HEK293 (cell line): Measurements from ENCODE around the gene MPZL1.
A peak's percentile ranks its signal among the peaks of the same experiment; 100 is the strongest.

Source experiments
- MZF1 ChIP-seq: fragments of 450-650 bp; formaldehyde crosslinking; IDR thresholded peaks from 2 replicates; pipeline ENCODE4 v1.5.1; 2017; ENCODE audit warnings: missing biosample characterization, missing genetic modification characterization, borderline replicate concordance
- OVOL3 ChIP-seq: fragments of 450-650 bp; formaldehyde crosslinking; IDR thresholded peaks from 2 replicates; pipeline ENCODE4 v1.5.1; 2016; ENCODE audit warnings: missing biosample characterization, missing genetic modification characterization
- PRDM1 ChIP-seq: fragments of 450-650 bp; formaldehyde crosslinking; IDR thresholded peaks from 2 replicates; pipeline ENCODE4; 2016; ENCODE audit warnings: missing biosample characterization, missing genetic modification characterization
- SETDB1 ChIP-seq: IDR thresholded peaks from one replicate; pipeline ENCODE4 v1.6.1; 2017; ENCODE audit warnings: mild to moderate bottlenecking, low read length, moderate library complexity, mixed read lengths; ENCODE audit not compliant: insufficient read length
- SP3 ChIP-seq: fragments of 450-650 bp; formaldehyde crosslinking; IDR thresholded peaks from 2 replicates; pipeline ENCODE4 v1.5.1; 2016; ENCODE audit warnings: missing biosample characterization, missing genetic modification characterization
- SP7 ChIP-seq: fragments of 450-650 bp; formaldehyde crosslinking; IDR thresholded peaks from 2 replicates; pipeline ENCODE4 v1.5.1; 2016; ENCODE audit warnings: missing biosample characterization, missing genetic modification characterization
- ZEB2 ChIP-seq: fragments of 450-650 bp; formaldehyde crosslinking; IDR thresholded peaks from 2 replicates; pipeline ENCODE4 v1.5.1; 2016; ENCODE audit warnings: missing biosample characterization, missing genetic modification characterization
- ZIC2 ChIP-seq: fragments of 450-650 bp; formaldehyde crosslinking; IDR thresholded peaks from 2 replicates; pipeline ENCODE4 v1.5.1; 2016; ENCODE audit warnings: missing biosample characterization, missing genetic modification characterization
- ZNF155 ChIP-seq: fragments of 450-650 bp; formaldehyde crosslinking; IDR thresholded peaks from 2 replicates; pipeline ENCODE4 v1.5.1; 2016; ENCODE audit warnings: missing biosample characterization, missing genetic modification characterization
- ZNF221 ChIP-seq: fragments of 450-650 bp; formaldehyde crosslinking; IDR thresholded peaks from 2 replicates; pipeline ENCODE4 v1.5.1; 2017; ENCODE audit warnings: missing biosample characterization, missing genetic modification characterization, borderline replicate concordance
- ZNF23 ChIP-seq: fragments of 450-650 bp; formaldehyde crosslinking; IDR thresholded peaks from 2 replicates; pipeline ENCODE4 v1.5.1; 2016; ENCODE audit warnings: missing biosample characterization, missing genetic modification characterization, borderline replicate concordance
- ZNF266 ChIP-seq: fragments of 450-650 bp; formaldehyde crosslinking; IDR thresholded peaks from 2 replicates; pipeline ENCODE4 v1.5.1; 2016; ENCODE audit warnings: missing biosample characterization, missing genetic modification characterization, low read depth
- ZNF366 ChIP-seq: fragments of 450-650 bp; formaldehyde crosslinking; conservative IDR thresholded peaks from 2 replicates; pipeline ENCODE4 v1.5.1; 2016; ENCODE audit warnings: missing biosample characterization, missing genetic modification characterization
- ZNF404 ChIP-seq: fragments of 450-650 bp; formaldehyde crosslinking; IDR thresholded peaks from 2 replicates; pipeline ENCODE4 v1.5.1; 2017; ENCODE audit warnings: missing biosample characterization, missing genetic modification characterization
- ZNF510 ChIP-seq: fragments of 450-650 bp; formaldehyde crosslinking; IDR thresholded peaks from 2 replicates; pipeline ENCODE4 v1.5.1; 2018; ENCODE audit warnings: mild to moderate bottlenecking, missing genetic modification characterization, missing biosample characterization; ENCODE audit not compliant: insufficient replicate concordance
- ZNF544 ChIP-seq: fragments of 450-650 bp; formaldehyde crosslinking; IDR thresholded peaks from 2 replicates; pipeline ENCODE4 v1.5.0; 2017; ENCODE audit warnings: missing biosample characterization, missing genetic modification characterization
- ZNF549 ChIP-seq: fragments of 450-650 bp; IDR thresholded peaks from 2 replicates; pipeline ENCODE4 v1.5.1; 2018; ENCODE audit warnings: missing biosample characterization, missing genetic modification characterization, mild to moderate bottlenecking, inconsistent platforms, moderate library complexity
- ZNF610 ChIP-seq: fragments of 450-650 bp; formaldehyde crosslinking; IDR thresholded peaks from 2 replicates; pipeline ENCODE4 v1.5.1; 2016; ENCODE audit warnings: missing biosample characterization, missing genetic modification characterization, borderline replicate concordance
- ZNF670 ChIP-seq: fragments of 450-650 bp; formaldehyde crosslinking; IDR thresholded peaks from 2 replicates; pipeline ENCODE4 v1.5.1; 2016; ENCODE audit warnings: missing biosample characterization, missing genetic modification characterization, low read depth
- ZNF776 ChIP-seq: fragments of 450-650 bp; formaldehyde crosslinking; IDR thresholded peaks from 2 replicates; pipeline ENCODE4 v1.5.0; 2017; ENCODE audit warnings: missing biosample characterization, missing genetic modification characterization, borderline replicate concordance
- TF ChIP-seq, protein P1 (sequence below): fragments of 450-650 bp; formaldehyde crosslinking; IDR thresholded peaks from 2 replicates; pipeline ENCODE4 v1.5.1; 2016; ENCODE audit warnings: missing biosample characterization, missing genetic modification characterization
- TF ChIP-seq, protein P2 (sequence below): fragments of 450-650 bp; formaldehyde crosslinking; IDR thresholded peaks from 2 replicates; pipeline ENCODE4 v1.5.1; 2016; ENCODE audit warnings: missing biosample characterization, missing genetic modification characterization
- TF ChIP-seq, protein P3 (sequence below): fragments of 450-650 bp; formaldehyde crosslinking; IDR thresholded peaks from 2 replicates; pipeline ENCODE4 v1.5.1; 2016; ENCODE audit warnings: missing biosample characterization, missing genetic modification characterization
- TF ChIP-seq, protein P4 (sequence below): fragments of 450-650 bp; formaldehyde crosslinking; IDR thresholded peaks from 2 replicates; pipeline ENCODE4 v1.5.1; 2016; ENCODE audit warnings: missing biosample characterization, missing genetic modification characterization
- TF ChIP-seq, protein P5 (sequence below): fragments of 450-650 bp; formaldehyde crosslinking; IDR thresholded peaks from 2 replicates; pipeline ENCODE4 v1.5.1; 2016; ENCODE audit warnings: missing biosample characterization, missing genetic modification characterization
- TF ChIP-seq, protein P6 (sequence below): fragments of 450-650 bp; formaldehyde crosslinking; IDR thresholded peaks from 2 replicates; pipeline ENCODE4 v1.5.1; 2016; ENCODE audit warnings: missing biosample characterization, missing genetic modification characterization, borderline replicate concordance

The MPZL1 gene

DNA sequence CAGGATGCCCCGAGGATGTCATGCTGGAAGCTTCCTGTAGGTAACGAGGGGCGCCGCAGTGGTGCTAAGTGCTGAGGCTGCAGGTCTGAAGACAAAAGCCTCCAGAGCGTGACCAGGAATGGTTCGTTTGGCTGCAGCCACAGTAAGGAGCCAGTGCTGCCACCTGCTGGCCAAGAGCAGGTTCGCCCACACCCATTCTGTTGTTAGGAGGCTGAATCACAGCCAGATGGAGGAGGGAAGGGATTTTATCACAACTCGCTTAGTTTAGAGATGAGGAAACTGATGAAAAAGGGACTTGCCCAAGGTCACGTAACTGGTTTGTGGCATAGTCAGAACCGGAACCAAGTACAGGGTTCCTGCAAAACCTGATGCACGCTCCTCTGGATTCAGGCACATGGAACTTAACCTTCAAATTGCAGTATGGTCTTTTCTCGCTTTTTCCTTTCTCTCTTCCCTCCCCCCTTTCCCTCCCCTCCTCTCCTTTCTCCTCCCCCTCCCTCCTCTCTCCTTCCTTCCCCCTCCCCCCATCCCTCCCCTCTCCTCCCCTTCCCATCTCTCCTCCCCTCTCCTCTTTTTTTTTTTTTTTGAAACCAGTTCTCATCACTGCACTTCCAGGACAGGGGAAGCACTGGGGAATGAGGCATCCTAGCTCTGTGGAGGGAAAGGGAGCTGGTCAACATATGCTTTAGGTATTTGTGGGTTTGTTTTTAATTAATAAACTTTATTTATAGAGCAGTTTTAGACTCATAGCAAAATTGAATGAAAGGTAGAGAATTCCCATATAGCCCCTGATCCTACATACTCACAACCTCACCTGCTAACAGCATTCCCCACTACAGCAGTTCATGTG, 81.8 kb downstream of the MPZL1 start (continued):
- TF ChIP-seq ZNF510 (no peak), ZNF610 (tag by site-specific recombination) (peak; percentile 49; the same call in 1 of the 2 replicates), ZNF544 (tag by site-specific recombination) (no peak), ZEB2 (tag by site-specific recombination) (peak; percentile 39; the same call in 1 of the 2 replicates), ZIC2 (tag by site-specific recombination) (no peak), ZNF155 (tag by site-specific recombination) (no peak), PRDM1 (tag by site-specific recombination) (peak; percentile 90), SP7 (tag by site-specific recombination) (peak; percentile 42; the same call in 1 of the 2 replicates), OVOL3 (tag by site-specific recombination) (no peak), ZNF549 (tag by site-specific recombination) (no peak), SETDB1 (peak; percentile 46), MZF1 (tag by site-specific recombination) (peak; percentile 69; the same call in 1 of the 2 replicates), ZNF404 (tag by site-specific recombination) (no peak), ZNF23 (tag by site-specific recombination) (no peak), ZNF266 (tag by site-specific recombination) (no peak), ZNF776 (tag by site-specific recombination) (no peak), ZNF366 (tag by site-specific recombination) (no peak), SP3 (tag by site-specific recombination) (peak; percentile 43; the same call in 1 of the 2 replicates), ZNF670 (tag by site-specific recombination) (no peak), ZNF221 (tag by site-specific recombination) (no peak)
- TF ChIP-seq, protein P1, sequence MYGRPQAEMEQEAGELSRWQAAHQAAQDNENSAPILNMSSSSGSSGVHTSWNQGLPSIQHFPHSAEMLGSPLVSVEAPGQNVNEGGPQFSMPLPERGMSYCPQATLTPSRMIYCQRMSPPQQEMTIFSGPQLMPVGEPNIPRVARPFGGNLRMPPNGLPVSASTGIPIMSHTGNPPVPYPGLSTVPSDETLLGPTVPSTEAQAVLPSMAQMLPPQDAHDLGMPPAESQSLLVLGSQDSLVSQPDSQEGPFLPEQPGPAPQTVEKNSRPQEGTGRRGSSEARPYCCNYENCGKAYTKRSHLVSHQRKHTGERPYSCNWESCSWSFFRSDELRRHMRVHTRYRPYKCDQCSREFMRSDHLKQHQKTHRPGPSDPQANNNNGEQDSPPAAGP (tag by site-specific recombination), result no peak
- TF ChIP-seq, protein P2, sequence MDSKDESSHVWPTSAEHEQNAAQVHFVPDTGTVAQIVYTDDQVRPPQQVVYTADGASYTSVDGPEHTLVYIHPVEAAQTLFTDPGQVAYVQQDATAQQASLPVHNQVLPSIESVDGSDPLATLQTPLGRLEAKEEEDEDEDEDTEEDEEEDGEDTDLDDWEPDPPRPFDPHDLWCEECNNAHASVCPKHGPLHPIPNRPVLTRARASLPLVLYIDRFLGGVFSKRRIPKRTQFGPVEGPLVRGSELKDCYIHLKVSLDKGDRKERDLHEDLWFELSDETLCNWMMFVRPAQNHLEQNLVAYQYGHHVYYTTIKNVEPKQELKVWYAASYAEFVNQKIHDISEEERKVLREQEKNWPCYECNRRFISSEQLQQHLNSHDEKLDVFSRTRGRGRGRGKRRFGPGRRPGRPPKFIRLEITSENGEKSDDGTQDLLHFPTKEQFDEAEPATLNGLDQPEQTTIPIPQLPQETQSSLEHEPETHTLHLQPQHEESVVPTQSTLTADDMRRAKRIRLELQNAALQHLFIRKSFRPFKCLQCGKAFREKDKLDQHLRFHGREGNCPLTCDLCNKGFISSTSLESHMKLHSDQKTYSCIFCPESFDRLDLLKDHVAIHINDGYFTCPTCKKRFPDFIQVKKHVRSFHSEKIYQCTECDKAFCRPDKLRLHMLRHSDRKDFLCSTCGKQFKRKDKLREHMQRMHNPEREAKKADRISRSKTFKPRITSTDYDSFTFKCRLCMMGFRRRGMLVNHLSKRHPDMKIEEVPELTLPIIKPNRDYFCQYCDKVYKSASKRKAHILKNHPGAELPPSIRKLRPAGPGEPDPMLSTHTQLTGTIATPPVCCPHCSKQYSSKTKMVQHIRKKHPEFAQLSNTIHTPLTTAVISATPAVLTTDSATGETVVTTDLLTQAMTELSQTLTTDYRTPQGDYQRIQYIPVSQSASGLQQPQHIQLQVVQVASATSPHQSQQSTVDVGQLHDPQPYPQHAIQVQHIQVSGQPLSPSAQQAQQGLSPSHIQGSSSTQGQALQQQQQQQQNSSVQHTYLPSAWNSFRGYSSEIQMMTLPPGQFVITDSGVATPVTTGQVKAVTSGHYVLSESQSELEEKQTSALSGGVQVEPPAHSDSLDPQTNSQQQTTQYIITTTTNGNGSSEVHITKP (tag by site-specific recombination), result no peak
- TF ChIP-seq, protein P3, sequence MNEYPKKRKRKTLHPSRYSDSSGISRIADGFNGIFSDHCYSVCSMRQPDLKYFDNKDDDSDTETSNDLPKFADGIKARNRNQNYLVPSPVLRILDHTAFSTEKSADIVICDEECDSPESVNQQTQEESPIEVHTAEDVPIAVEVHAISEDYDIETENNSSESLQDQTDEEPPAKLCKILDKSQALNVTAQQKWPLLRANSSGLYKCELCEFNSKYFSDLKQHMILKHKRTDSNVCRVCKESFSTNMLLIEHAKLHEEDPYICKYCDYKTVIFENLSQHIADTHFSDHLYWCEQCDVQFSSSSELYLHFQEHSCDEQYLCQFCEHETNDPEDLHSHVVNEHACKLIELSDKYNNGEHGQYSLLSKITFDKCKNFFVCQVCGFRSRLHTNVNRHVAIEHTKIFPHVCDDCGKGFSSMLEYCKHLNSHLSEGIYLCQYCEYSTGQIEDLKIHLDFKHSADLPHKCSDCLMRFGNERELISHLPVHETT (tag by site-specific recombination), result no peak
- TF ChIP-seq, protein P4, sequence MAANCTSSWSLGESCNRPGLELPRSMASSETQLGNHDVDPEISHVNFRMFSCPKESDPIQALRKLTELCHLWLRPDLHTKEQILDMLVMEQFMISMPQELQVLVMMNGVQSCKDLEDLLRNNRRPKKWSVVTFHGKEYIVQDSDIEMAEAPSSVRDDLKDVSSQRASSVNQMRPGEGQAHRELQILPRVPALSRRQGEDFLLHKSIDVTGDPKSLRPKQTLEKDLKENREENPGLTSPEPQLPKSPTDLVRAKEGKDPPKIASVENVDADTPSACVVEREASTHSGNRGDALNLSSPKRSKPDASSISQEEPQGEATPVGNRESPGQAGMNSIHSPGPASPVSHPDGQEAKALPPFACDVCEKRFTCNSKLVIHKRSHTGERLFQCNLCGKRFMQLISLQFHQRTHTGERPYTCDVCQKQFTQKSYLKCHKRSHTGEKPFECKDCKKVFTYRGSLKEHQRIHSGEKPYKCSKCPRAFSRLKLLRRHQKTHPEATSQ, result no peak
- TF ChIP-seq, protein P5, sequence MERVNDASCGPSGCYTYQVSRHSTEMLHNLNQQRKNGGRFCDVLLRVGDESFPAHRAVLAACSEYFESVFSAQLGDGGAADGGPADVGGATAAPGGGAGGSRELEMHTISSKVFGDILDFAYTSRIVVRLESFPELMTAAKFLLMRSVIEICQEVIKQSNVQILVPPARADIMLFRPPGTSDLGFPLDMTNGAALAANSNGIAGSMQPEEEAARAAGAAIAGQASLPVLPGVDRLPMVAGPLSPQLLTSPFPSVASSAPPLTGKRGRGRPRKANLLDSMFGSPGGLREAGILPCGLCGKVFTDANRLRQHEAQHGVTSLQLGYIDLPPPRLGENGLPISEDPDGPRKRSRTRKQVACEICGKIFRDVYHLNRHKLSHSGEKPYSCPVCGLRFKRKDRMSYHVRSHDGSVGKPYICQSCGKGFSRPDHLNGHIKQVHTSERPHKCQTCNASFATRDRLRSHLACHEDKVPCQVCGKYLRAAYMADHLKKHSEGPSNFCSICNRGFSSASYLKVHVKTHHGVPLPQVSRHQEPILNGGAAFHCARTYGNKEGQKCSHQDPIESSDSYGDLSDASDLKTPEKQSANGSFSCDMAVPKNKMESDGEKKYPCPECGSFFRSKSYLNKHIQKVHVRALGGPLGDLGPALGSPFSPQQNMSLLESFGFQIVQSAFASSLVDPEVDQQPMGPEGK, result no peak
- TF ChIP-seq, protein P6, sequence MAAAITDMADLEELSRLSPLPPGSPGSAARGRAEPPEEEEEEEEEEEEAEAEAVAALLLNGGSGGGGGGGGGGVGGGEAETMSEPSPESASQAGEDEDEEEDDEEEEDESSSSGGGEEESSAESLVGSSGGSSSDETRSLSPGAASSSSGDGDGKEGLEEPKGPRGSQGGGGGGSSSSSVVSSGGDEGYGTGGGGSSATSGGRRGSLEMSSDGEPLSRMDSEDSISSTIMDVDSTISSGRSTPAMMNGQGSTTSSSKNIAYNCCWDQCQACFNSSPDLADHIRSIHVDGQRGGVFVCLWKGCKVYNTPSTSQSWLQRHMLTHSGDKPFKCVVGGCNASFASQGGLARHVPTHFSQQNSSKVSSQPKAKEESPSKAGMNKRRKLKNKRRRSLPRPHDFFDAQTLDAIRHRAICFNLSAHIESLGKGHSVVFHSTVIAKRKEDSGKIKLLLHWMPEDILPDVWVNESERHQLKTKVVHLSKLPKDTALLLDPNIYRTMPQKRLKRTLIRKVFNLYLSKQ (tag by site-specific recombination), result no peak
